ENCODE data around the gene FARP1.

FARP1 gene

GRCh38 chr13:98416408-98416807 lies 273.5 kb downstream of the FARP1 start:
- TF ChIP-seq POLR2AphosphoS5 (IDR thresholded peaks at IDR 0.05; ENCODE audit: low read depth, low read length) (no peak), SIN3A (IDR thresholded peaks at IDR 0.05; ENCODE audit: borderline replicate concordance, insufficient read depth, low read length) (no peak), FOXP2 (optimal IDR thresholded peaks at IDR 0.05; ENCODE audit: borderline replicate concordance, extremely low read depth, extremely low read length, insufficient read depth) (no peak), REST (IDR thresholded peaks at IDR 0.05; ENCODE audit: insufficient read depth in 1 of 2, low read depth in 2 of 2, low read length in 2 of 2) (no peak), TAF1 (IDR thresholded peaks at IDR 0.05; ENCODE audit: borderline replicate concordance, insufficient read depth, low read length) (no peak)

- TF ChIP-seq SIN3A (IDR thresholded peaks at IDR 0.05; ENCODE audit: borderline replicate concordance, insufficient read depth, low read length) (no peak), TAF1 (IDR thresholded peaks at IDR 0.05; ENCODE audit: borderline replicate concordance, insufficient read depth, low read length) (no peak), POLR2AphosphoS5 (IDR thresholded peaks at IDR 0.05; ENCODE audit: low read depth, low read length) (no peak), REST (IDR thresholded peaks at IDR 0.05; ENCODE audit: insufficient read depth in 1 of 2, low read depth in 2 of 2, low read length in 2 of 2) (no peak), FOXP2 (optimal IDR thresholded peaks at IDR 0.05; ENCODE audit: borderline replicate concordance, extremely low read depth, extremely low read length, insufficient read depth) (no peak)
Observed at GRCh38 chr13:98419786-98420553, 277.1 kb downstream of the FARP1 start.

GRCh38 chr13:98420554-98421175 lies 277.8 kb downstream of the FARP1 start:
- TF ChIP-seq TAF1 (IDR thresholded peaks at IDR 0.05; ENCODE audit: borderline replicate concordance, insufficient read depth, low read length): no peak
- no peak for TF ChIP-seq POLR2AphosphoS5 (IDR thresholded peaks at IDR 0.05; ENCODE audit: low read depth, low read length)
- no peak for TF ChIP-seq SIN3A (IDR thresholded peaks at IDR 0.05; ENCODE audit: borderline replicate concordance, insufficient read depth, low read length)
- TF ChIP-seq FOXP2 (optimal IDR thresholded peaks at IDR 0.05; ENCODE audit: borderline replicate concordance, extremely low read depth, extremely low read length, insufficient read depth): no peak
- no peak for TF ChIP-seq REST (IDR thresholded peaks at IDR 0.05; ENCODE audit: insufficient read depth in 1 of 2, low read depth in 2 of 2, low read length in 2 of 2)

GRCh38 chr13:98422046-98422445 lies 279.2 kb downstream of the FARP1 start:
- no peak for TF ChIP-seq FOXP2 (optimal IDR thresholded peaks at IDR 0.05; ENCODE audit: borderline replicate concordance, extremely low read depth, extremely low read length, insufficient read depth)
- no peak for TF ChIP-seq SIN3A (IDR thresholded peaks at IDR 0.05; ENCODE audit: borderline replicate concordance, insufficient read depth, low read length)
- no peak for TF ChIP-seq TAF1 (IDR thresholded peaks at IDR 0.05; ENCODE audit: borderline replicate concordance, insufficient read depth, low read length)
- TF ChIP-seq POLR2AphosphoS5 (IDR thresholded peaks at IDR 0.05; ENCODE audit: low read depth, low read length): no peak
- no peak for TF ChIP-seq REST (IDR thresholded peaks at IDR 0.05; ENCODE audit: insufficient read depth in 1 of 2, low read depth in 2 of 2, low read length in 2 of 2)

Measured in PFSK-1 (cell line).